Astrocyte (in vitro differentiated cells and primary cell): ENCODE data around the gene GRIK5.

Experiments used
- EZH2 ChIP-seq: IDR thresholded peaks from 2 replicates; pipeline ENCODE4 v1.6.1; 2012; ENCODE audit warnings: mild to moderate bottlenecking, low read length, inconsistent platforms; ENCODE audit not compliant: insufficient read depth
- TF ChIP-seq, protein P1 (sequence below): IDR thresholded peaks from 2 replicates; pipeline ENCODE4 v1.5.1; 2011; ENCODE audit warnings: low read depth, mild to moderate bottlenecking, inconsistent platforms, low read length, moderate library complexity; ENCODE audit not compliant: insufficient read depth

DNA sequence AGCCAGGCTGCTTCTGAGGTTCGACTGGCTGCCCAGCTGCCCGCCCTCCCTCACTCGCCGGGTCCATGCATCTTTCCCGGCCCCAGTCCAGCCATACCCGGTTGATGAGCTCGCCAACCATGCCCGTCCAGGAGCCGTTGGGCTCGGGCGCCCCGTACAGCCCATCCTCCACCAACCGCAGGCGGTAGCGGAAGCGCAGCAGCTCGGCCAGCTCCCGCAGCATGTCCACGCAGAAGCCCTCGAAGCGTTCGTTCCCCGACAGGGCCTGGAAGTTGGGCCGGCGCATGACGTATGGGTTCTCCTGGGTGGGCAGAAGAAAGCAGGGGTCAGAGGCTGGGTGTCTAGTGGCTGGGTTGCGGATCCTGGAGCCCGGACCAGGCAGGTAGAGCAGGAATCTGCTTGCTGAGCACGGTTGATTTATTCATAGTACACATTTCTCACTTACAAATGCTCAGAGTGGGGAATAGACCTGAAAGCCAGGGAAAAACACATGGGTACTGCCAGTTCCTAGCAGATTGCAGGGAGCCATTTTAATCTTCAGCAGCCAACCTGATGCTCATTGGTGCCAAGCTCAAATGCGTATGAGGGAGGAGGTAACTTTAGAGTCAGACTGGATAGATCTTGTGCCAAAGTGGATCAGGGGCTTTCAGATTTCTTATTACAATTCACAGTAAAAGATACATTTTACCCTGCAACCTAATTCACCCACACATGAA is 27.4 kb downstream of the GRIK5 start:
- TF ChIP-seq, protein P1, sequence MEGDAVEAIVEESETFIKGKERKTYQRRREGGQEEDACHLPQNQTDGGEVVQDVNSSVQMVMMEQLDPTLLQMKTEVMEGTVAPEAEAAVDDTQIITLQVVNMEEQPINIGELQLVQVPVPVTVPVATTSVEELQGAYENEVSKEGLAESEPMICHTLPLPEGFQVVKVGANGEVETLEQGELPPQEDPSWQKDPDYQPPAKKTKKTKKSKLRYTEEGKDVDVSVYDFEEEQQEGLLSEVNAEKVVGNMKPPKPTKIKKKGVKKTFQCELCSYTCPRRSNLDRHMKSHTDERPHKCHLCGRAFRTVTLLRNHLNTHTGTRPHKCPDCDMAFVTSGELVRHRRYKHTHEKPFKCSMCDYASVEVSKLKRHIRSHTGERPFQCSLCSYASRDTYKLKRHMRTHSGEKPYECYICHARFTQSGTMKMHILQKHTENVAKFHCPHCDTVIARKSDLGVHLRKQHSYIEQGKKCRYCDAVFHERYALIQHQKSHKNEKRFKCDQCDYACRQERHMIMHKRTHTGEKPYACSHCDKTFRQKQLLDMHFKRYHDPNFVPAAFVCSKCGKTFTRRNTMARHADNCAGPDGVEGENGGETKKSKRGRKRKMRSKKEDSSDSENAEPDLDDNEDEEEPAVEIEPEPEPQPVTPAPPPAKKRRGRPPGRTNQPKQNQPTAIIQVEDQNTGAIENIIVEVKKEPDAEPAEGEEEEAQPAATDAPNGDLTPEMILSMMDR = no peak
- no peak for TF ChIP-seq EZH2
